Spleen (tissue), 11 donors: Measurements from ENCODE around the gene GRP. TPM values are rescaled to one million over a fixed set of nuclear protein-coding genes. Genes with fewer than 3 reads are reported as not detected.

ENCODE experiments used
- DNase-seq: peaks from one replicate; pipeline ENCODE4 v3.0.0-alpha.2; 2020
- H3K27ac ChIP-seq, 8 donors: fragments of 200-600 bp; sonication (generic) in 7 of 8; 1 replicate in 4 of 8; 2 replicates in 4 of 8; pipeline versions ENCODE4 v1.5.0 to v1.8.0; 2016 to 2021; ENCODE audit warnings: inconsistent platforms in 4 of 8, mild to moderate bottlenecking in 4 of 8, moderate library complexity in 1 of 8
- H3K27me3 ChIP-seq, 7 donors: fragments of 200-600 bp; sonication (generic) in 6 of 7; replicated peaks in 1 of 7; 1 replicate in 4 of 7; 2 replicates in 3 of 7; pipeline versions ENCODE4 v1.5.0 to v1.8.0; 2016 to 2021; ENCODE audit warnings: inconsistent platforms in 3 of 7, mild to moderate bottlenecking in 1 of 7
- H3K36me3 ChIP-seq, 6 donors: fragments of 200-600 bp; sonication (generic) in 5 of 6; 1 replicate in 4 of 6; 2 replicates in 2 of 6; pipeline versions ENCODE4 v1.5.0 to v1.8.0; 2016 to 2021; ENCODE audit warnings: inconsistent platforms in 2 of 6
- H3K4me1 ChIP-seq, 6 donors: fragments of 200-600 bp; sonication (generic) in 5 of 6; 1 replicate in 3 of 6; 2 replicates in 3 of 6; pipeline versions ENCODE4 v1.5.0 to v1.8.0; 2016 to 2021; ENCODE audit warnings: inconsistent platforms in 3 of 6
- H3K4me3 ChIP-seq, 8 donors: fragments of 200-600 bp; sonication (generic) in 7 of 8; 1 replicate in 4 of 8; 2 replicates in 4 of 8; pipeline versions ENCODE4 v1.5.0 to v1.8.0; 2016 to 2021; ENCODE audit warnings: inconsistent platforms in 4 of 8, mild to moderate bottlenecking in 4 of 8, moderate library complexity in 2 of 8
- H3K9me3 ChIP-seq, 8 donors: fragments of 200-600 bp; sonication (generic) in 7 of 8; 1 replicate in 4 of 8; 2 replicates in 4 of 8; pipeline versions ENCODE4 v1.5.0 to v1.8.0; 2016 to 2021; ENCODE audit warnings: inconsistent platforms in 4 of 8
- POLR2A ChIP-seq, 3 donors: fragments of 450-650 bp; IDR thresholded peaks; one replicate each; pipeline ENCODE4 v1.5.1; 2017; ENCODE audit warnings: antibody characterized with exemption in 3 of 3, mild to moderate bottlenecking in 1 of 3
- POLR2AphosphoS5 ChIP-seq, 3 donors: sonication (generic); formaldehyde crosslinking; IDR thresholded peaks; one replicate each; pipeline ENCODE4 v1.5.1; 2017; ENCODE audit warnings: antibody characterized with exemption in 3 of 3
- WGBS, 5 donors: extraction: QIAGEN DNeasy Blood & Tissue Kit in 3 of 5; methylation state at CpG; one replicate each; pipeline versions ENCODE4 v1.1.5 to v1.1.7; 2013 to 2018; 5-methylcytosine and 5-hydroxymethylcytosine counted together
- intact Hi-C: fragments of 100-400 bp; cut with DNase I; formaldehyde crosslinking; loops from one replicate; pipeline ENCODE4 v1.15.0; 2023; ENCODE audit warnings: low total_unique reads
- polyA plus RNA-seq, 3 donors: library from polyadenylated mRNA; stranded (reverse); fragments of 200-250 nt; gene quantifications; one replicate each; pipeline ENCODE4 v1.2.1, GENCODE V29; 2013
- total RNA-seq, 7 donors: library from RNA; depleted of rRNA in 3 of 7; stranded (reverse); fragments of >200 nt in 3 of 7; fragmentation: NEBNext Ultra II Directional in 4 of 7; extraction: Animal tissue kit (Norgen Biotek cat#: 25700) in 4 of 7; gene quantifications; one replicate each; pipeline versions ENCODE4 v1.1.0 to v1.2.1, GENCODE V29; 2016 to 2021
- TF ChIP-seq, protein P1 (sequence below), 11 experiments: fragments of 200-600 bp in 7 of 11; fragments of 450-650 bp in 4 of 11; sonication (generic) in 4 of 11; IDR thresholded peaks in 8 of 11; conservative IDR thresholded peaks in 3 of 11; 1 replicate in 7 of 11; 2 replicates in 4 of 11; pipeline versions ENCODE4 v1.4.0 to v1.8.0; 2016 to 2021; ENCODE audit warnings: antibody characterized with exemption in 11 of 11, inconsistent platforms in 4 of 11, mild to moderate bottlenecking in 1 of 11
- donor health status: healthy with polysubstance abuse.
- donor health status: DM: no; HTN: no; CAD: no; lungs with moderate emphysema.
- donor health status: DM: no; HTN: no; CAD: no.
- donor health status: Bipolar disorder and iron deficiency.
- donor health status: healthy.
- donor health status: DM: no; HTN: no; CAD: no.
- donor health status: DM: yes; HTN: yes; CAD: no.

The GRP gene
- total and polyA plus RNA-seq, 10 donors = not detected

DNA sequence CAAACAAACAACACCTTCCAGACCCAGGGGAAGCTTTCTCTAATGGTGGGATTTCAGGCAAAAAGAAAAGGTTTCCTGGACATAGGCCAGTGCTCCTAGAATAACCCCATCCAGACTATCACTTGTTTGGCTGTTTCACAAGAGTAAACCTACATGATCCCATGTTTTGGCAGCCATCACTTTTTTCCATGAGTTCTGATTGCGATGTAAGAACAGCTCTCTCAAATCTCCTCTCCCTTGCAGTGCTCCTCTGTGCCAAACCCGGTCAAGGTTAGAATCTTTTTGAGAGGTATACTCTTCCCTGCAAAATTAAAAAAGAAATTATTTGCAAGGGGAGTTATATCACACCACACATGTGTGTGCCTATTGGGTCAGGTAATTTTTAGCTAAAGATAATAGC is 11.9 kb downstream of the GRP start:
- H3K9me3 ChIP-seq = no peaks in the 10 kb centered on the region
- DNase-seq = no peak
- H3K4me3 ChIP-seq = no peak overlapping the region
- no peaks in the 10 kb centered on the region for H3K4me1 ChIP-seq
- H3K27ac ChIP-seq = no peak overlapping the region
- TF ChIP-seq POLR2A (IDR thresholded peaks at IDR 0.05) (no peak), POLR2AphosphoS5 (IDR thresholded peaks at IDR 0.05) (no peak)
- TF ChIP-seq, protein P1, sequence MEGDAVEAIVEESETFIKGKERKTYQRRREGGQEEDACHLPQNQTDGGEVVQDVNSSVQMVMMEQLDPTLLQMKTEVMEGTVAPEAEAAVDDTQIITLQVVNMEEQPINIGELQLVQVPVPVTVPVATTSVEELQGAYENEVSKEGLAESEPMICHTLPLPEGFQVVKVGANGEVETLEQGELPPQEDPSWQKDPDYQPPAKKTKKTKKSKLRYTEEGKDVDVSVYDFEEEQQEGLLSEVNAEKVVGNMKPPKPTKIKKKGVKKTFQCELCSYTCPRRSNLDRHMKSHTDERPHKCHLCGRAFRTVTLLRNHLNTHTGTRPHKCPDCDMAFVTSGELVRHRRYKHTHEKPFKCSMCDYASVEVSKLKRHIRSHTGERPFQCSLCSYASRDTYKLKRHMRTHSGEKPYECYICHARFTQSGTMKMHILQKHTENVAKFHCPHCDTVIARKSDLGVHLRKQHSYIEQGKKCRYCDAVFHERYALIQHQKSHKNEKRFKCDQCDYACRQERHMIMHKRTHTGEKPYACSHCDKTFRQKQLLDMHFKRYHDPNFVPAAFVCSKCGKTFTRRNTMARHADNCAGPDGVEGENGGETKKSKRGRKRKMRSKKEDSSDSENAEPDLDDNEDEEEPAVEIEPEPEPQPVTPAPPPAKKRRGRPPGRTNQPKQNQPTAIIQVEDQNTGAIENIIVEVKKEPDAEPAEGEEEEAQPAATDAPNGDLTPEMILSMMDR (IDR thresholded peaks at IDR 0.05 in 8 of 11, conservative IDR thresholded peaks at IDR 0.05 in 3 of 11) = no peak
- WGBS, 5 donors = 86 to 96% (median 91%) methylated on average over 2 of the region's 2 CpGs
- intact Hi-C loops = no loop called here
- H3K36me3 ChIP-seq = no peaks in the 10 kb centered on the region
- peaks cover 0 to 33% (median 5%) of the 10 kb centered on the region in 7 donors for H3K27me3 ChIP-seq

DNA sequence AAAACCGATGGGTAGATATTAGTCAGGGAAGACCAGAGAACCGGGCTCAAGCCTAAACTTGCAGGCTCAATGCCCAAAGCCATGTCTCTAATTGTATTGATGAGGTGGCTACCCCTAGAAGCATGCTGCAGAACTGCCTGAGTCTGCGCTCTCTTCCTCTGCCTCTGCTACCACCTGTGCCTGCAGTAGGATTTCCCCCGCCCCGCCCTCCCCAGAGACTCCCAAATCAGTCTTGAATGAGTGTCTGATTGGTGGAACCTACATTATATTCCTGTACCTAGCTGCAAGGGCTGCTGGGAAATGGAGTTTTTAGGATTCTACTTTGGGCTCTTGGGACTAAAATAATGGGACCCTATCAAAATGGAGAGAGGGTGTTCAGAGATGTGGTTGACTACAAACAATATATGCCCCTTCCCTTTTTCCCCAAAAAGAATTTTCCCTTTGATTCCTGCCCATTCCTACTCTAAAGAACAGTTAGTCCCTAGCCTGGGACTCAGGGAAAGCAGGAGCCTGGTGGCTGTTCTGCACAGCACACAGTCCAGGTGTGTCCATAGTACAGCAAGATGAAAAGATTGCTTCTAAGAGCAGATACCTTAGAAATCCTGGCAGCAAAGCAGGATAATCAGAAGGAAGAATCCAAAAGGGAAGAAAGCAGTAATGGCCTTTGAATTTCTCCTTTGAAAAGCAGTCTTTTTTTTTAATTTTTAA is 12.5 kb downstream of the GRP start:
- no peaks in the 10 kb centered on the region for H3K36me3 ChIP-seq
- 67 to 85% (median 75%) methylated on average over 5 of the region's 5 CpGs for WGBS, 5 donors
- no peaks in the 10 kb centered on the region for H3K4me1 ChIP-seq
- H3K4me3 ChIP-seq = no peak overlapping the region
- TF ChIP-seq POLR2AphosphoS5 (IDR thresholded peaks at IDR 0.05) = no peak
- TF ChIP-seq POLR2A (IDR thresholded peaks at IDR 0.05) = no peak
- TF ChIP-seq, protein P1 (IDR thresholded peaks at IDR 0.05 in 8 of 11, conservative IDR thresholded peaks at IDR 0.05 in 3 of 11) = no peak
- peaks cover 0 to 33% (median 5%) of the 10 kb centered on the region in 7 donors for H3K27me3 ChIP-seq
- no peak overlapping the region for H3K27ac ChIP-seq
- intact Hi-C loops = no loop called here
- H3K9me3 ChIP-seq = no peaks in the 10 kb centered on the region
- DNase-seq = no peak

DNA sequence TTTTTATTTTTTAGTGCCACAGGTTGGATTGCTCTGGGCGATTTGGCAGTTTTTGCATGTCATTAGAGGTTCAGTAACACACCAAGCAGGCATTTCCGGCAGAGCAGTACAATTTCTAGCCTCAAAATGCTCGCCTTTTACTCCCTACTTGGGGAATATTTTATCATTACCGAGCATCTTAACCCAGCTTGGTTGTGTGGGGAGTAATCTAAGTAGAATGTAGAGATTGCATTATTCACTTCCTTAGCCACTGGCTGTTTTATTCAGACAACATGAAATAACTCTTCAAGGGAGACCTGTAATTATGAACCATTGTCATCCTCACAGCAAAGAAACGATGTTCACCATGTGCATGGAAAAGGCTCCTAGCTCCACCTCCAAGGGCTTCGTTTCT is 13.1 kb downstream of the GRP start:
- Histone ChIP-seq H3K27me3 (peaks cover 0 to 33% (median 5%) of the 10 kb centered on the region in 7 donors), H3K27ac (no peak overlapping the region), H3K4me1 (no peaks in the 10 kb centered on the region), H3K4me3 (no peak overlapping the region), H3K36me3 (no peaks in the 10 kb centered on the region), H3K9me3 (no peaks in the 10 kb centered on the region)
- TF ChIP-seq, protein P1 (IDR thresholded peaks at IDR 0.05 in 8 of 11, conservative IDR thresholded peaks at IDR 0.05 in 3 of 11) = no peak
- TF ChIP-seq POLR2A (IDR thresholded peaks at IDR 0.05) = no peak
- no peak for DNase-seq
- intact Hi-C loops = no loop called here
- WGBS, 5 donors = 76 to 88% (median 82%) methylated on average over 6 of the region's 6 CpGs

DNA sequence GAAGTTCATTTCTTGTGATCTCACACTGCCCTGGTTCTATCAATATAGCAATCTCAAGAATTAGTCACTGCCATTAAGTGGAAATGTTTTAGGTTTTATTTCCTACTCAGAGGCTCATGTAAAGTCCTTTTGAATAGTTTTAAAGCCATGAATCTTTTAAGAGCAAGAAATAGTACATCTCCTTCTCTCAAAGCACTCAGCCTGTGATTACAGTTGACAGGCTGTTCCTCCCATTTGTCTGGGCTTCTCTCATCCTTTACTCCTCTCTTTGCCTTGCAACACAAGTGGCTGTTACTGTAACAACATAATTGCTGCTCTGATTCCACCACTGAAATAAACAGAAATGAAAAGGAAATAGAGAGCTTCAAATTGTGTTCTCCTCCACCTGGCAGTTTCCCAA is 18.4 kb downstream of the GRP start:
- no peak for DNase-seq
- Histone ChIP-seq H3K36me3 (no peaks in the 10 kb centered on the region), H3K27ac (no peak overlapping the region), H3K27me3 (peaks cover 0 to 9% (median 0%) of the 10 kb centered on the region in 7 donors), H3K9me3 (peaks cover 0 to 6% (median 0%) of the 10 kb centered on the region in 8 donors), H3K4me1 (no peaks in the 10 kb centered on the region), H3K4me3 (no peak overlapping the region)
- no peak for TF ChIP-seq POLR2A (IDR thresholded peaks at IDR 0.05)
- TF ChIP-seq, protein P1 (IDR thresholded peaks at IDR 0.05 in 8 of 11, conservative IDR thresholded peaks at IDR 0.05 in 3 of 11) = no peak
- TF ChIP-seq POLR2AphosphoS5 (IDR thresholded peaks at IDR 0.05) = no peak
- intact Hi-C loops = no loop called here
